Small intestine (tissue), 7 donors: Measurements from ENCODE around the gene GHDC. TPM values are rescaled to one million over a fixed set of nuclear protein-coding genes. Genes with fewer than 3 reads are reported as not detected.
A peak's percentile ranks its signal among the peaks of the same experiment; 100 is the strongest.
"Not testable (repeated sequence)": the region's sequence is repeated elsewhere in the genome, so short reads cannot be mapped to it uniquely, and the experiment has no call there.

Experiments used
- DNase-seq, 2 donors: peaks; one replicate each; pipeline versions ENCODE4 v3.0.0 to v3.0.0-alpha.2; 2013
- FAIRE-seq: peaks from 2 replicates; lab custom pipeline; 2012; peaks lifted over from hg19 to GRCh38; lab: Jason Lieb, UNC
- H3K27ac ChIP-seq, 3 donors: one replicate each; pipeline ENCODE4 v1.5.1; 2013; ENCODE audit warnings: low read length in 2 of 3, mild to moderate bottlenecking in 2 of 3, control low read depth in 1 of 3, inconsistent platforms in 1 of 3, low read depth in 1 of 3, moderate library complexity in 1 of 3
- H3K27me3 ChIP-seq, 3 donors: one replicate each; pipeline ENCODE4 v1.6.1; 2013; ENCODE audit warnings: low read length in 3 of 3, inconsistent platforms in 1 of 3; ENCODE audit not compliant: control insufficient read depth in 3 of 3, insufficient read depth in 3 of 3
- H3K36me3 ChIP-seq, 3 donors: one replicate each; pipeline ENCODE4 v1.6.1; 2013; ENCODE audit warnings: low read length in 3 of 3, inconsistent platforms in 1 of 3, low read depth in 1 of 3, mild to moderate bottlenecking in 1 of 3, moderate library complexity in 1 of 3; ENCODE audit not compliant: control insufficient read depth in 3 of 3, insufficient read depth in 2 of 3
- H3K4me1 ChIP-seq, 3 donors: one replicate each; pipeline ENCODE4 v1.6.1; 2013; ENCODE audit warnings: low read length in 2 of 3, inconsistent platforms in 1 of 3, low read depth in 1 of 3, mild to moderate bottlenecking in 1 of 3, moderate library complexity in 1 of 3; ENCODE audit not compliant: control insufficient read depth in 3 of 3, insufficient read depth in 2 of 3
- H3K4me3 ChIP-seq, 3 donors: one replicate each; pipeline ENCODE4 v1.5.1; 2013; ENCODE audit warnings: low read length in 3 of 3, control low read depth in 1 of 3, inconsistent platforms in 1 of 3, low read depth in 1 of 3, mild to moderate bottlenecking in 1 of 3, moderate library complexity in 1 of 3
- H3K9me3 ChIP-seq, 2 donors: one replicate each; pipeline ENCODE4 v1.6.1; 2013; ENCODE audit warnings: low read depth in 1 of 2, low read length in 1 of 2; ENCODE audit not compliant: control insufficient read depth in 2 of 2, insufficient read depth in 1 of 2
- WGBS, 3 donors: extraction: QIAGEN DNeasy Blood & Tissue Kit; methylation state at CpG; one replicate each; pipeline ENCODE4 v1.1.7; 2013; 5-methylcytosine and 5-hydroxymethylcytosine counted together
- polyA plus RNA-seq, 4 donors: library from polyadenylated mRNA; stranded (reverse) in 3 of 4; unstranded in 1 of 4; fragments of 200-250 nt in 3 of 4; fragments of 120-200 nt in 1 of 4; gene quantifications; one replicate each; pipeline versions ENCODE4 v1.2.1 to v1.2.3, GENCODE V29; 2013
- donor health status: healthy with polysubstance abuse.
- donor health status: control.
- donor health status: control.
- donor health status: Bipolar disorder and iron deficiency.
- donor health status: healthy.

Gene GHDC
- polyA plus RNA-seq, 4 donors: 10.5 to 35.1 (median 20.3) TPM

DNA sequence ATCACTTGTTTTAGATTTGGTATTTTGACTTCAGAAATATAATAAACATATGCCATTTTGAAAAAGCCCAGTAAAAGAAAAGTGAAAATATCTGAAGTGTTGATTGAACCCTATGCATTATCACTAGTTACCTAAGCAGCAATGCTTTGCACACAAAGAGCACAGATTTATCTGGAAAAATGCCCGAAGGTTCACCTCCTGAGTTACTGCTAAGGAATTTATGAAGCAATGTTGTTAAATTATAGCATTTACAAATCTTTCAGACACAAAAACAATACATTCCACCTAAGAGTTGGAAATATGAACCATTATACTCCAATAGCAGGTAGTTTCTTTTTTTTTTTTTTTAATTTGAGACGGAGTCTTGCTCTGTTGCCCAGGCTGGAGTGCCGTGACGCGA lies 38.9 kb upstream of the GHDC start:
- WGBS, 3 donors: 92 to 95% (median 94%) methylated on average over 5 of the region's 5 CpGs
- FAIRE-seq: no peak

GRCh38 chr17:42230225-42230624 lies 35.9 kb upstream of the GHDC start:
- WGBS, 3 donors: 80 to 87% (median 82%) methylated on average over 5 of the region's 5 CpGs
- DNase-seq (no peak), FAIRE-seq (no peak)
- Histone ChIP-seq H3K27ac (no peak overlapping the region), H3K4me3 (no peak overlapping the region), H3K27me3 (no peaks in the 10 kb centered on the region), H3K4me1 (no peaks in the 10 kb centered on the region), H3K9me3 (no peaks in the 10 kb centered on the region), H3K36me3 (peaks cover 0 to 23% (median 0%) of the 10 kb centered on the region in 3 donors)

More for the DNA sequence above, 38.9 kb upstream of the GHDC start:
- Histone ChIP-seq H3K27ac (no peak overlapping the region), H3K4me1 (no peaks in the 10 kb centered on the region), H3K36me3 (peaks cover 0 to 16% (median 0%) of the 10 kb centered on the region in 3 donors), H3K4me3 (no peak overlapping the region), H3K9me3 (no peaks in the 10 kb centered on the region), H3K27me3 (no peaks in the 10 kb centered on the region)
- DNase-seq: no peak

DNA sequence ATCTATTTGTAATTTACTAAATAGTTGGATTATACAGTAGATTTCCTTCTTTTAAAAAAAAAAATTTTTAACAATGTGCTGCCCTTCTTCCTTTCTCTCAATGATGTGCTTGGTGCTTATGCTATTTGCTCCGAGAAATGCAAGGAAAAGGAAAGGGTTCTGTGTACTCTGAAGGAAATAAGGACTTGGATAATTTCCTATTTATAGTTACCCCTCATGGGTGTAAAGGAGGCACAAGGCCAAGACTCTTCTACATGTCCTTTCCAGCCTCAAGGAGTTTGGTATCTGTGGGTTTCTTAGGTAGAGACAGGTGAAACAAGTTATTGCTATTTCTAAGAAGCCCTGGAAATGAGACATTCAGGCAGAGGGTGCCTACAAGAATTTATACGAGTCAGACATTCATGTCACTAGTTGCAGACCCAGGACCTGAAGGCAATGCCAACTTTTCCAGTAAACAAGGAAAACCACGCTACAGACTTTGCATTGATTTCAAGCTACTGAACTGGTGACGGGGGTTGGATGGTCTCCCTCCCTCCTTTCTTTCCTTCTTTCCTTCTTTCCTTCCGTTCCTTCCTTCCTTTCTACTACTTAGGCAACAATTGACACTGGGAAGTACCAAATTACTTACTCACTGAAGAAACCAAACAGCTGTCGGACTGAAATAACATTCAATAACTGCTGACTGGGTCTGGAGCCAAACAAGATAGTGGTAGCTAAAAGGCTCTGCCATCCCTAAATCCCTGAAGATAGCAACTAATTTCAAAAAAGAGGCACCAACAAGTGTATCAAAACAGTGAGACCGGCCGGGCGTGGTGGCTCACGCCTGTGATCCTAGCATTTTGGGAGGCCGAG lies 33.8 kb upstream of the GHDC start:
- Histone ChIP-seq H3K27ac (peak overlapping the region in 1 of 3 donors; percentile 11), H3K4me3 (no peak overlapping the region)

GRCh38 chr17:42225646-42226045 lies 31.4 kb upstream of the GHDC start:
- no peaks in the 10 kb centered on the region for H3K4me1 ChIP-seq
- WGBS, 3 donors: 90 to 93% (median 93%) methylated on average over 5 of the region's 5 CpGs
- no peak overlapping the region for H3K27ac ChIP-seq
- DNase-seq: no peak
- peaks cover 0 to 57% (median 7%) of the 10 kb centered on the region in 3 donors for H3K36me3 ChIP-seq
- no peak for FAIRE-seq
- H3K9me3 ChIP-seq: no peaks in the 10 kb centered on the region
- no peak overlapping the region for H3K4me3 ChIP-seq
- no peaks in the 10 kb centered on the region for H3K27me3 ChIP-seq

More for the DNA sequence above, 33.8 kb upstream of the GHDC start:
- no peaks in the 10 kb centered on the region for H3K4me1 ChIP-seq
- DNase-seq (no peak), FAIRE-seq (no peak)
- H3K36me3 ChIP-seq: peaks cover 0 to 42% (median 3%) of the 10 kb centered on the region in 3 donors
- H3K27me3 ChIP-seq: no peaks in the 10 kb centered on the region
- H3K9me3 ChIP-seq: no peaks in the 10 kb centered on the region
- WGBS, 3 donors: 73 to 91% (median 85%) methylated on average over 11 of the region's 11 CpGs

DNA sequence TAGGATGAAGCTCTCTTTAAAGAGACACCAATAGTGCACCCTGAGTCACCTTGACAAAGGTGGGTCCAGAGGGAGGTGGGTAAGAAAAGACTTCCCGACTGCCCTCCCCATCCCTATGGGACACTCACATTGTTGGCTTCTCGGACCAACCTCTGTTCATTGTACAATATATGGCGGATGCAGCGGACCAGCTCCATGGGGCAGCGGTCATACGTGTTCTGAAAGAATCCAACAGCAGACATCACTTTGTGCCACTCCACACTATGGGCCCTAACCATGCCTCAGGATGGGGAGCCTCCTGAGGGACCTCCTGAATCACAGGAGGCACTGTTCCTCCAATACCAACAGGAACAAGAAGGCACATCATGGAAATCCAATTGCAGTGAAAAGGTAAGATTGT lies 30.4 kb upstream of the GHDC start:
- no peak for DNase-seq
- no peak overlapping the region for H3K27ac ChIP-seq
- no peak for FAIRE-seq
- H3K4me3 ChIP-seq: no peak overlapping the region
- H3K9me3 ChIP-seq: no peaks in the 10 kb centered on the region
- H3K27me3 ChIP-seq: no peaks in the 10 kb centered on the region
- H3K36me3 ChIP-seq: peaks cover 0 to 66% (median 7%) of the 10 kb centered on the region in 3 donors
- H3K4me1 ChIP-seq: no peaks in the 10 kb centered on the region
- 95 to 97% (median 96%) methylated on average over 6 of the region's 6 CpGs for WGBS, 3 donors

DNA sequence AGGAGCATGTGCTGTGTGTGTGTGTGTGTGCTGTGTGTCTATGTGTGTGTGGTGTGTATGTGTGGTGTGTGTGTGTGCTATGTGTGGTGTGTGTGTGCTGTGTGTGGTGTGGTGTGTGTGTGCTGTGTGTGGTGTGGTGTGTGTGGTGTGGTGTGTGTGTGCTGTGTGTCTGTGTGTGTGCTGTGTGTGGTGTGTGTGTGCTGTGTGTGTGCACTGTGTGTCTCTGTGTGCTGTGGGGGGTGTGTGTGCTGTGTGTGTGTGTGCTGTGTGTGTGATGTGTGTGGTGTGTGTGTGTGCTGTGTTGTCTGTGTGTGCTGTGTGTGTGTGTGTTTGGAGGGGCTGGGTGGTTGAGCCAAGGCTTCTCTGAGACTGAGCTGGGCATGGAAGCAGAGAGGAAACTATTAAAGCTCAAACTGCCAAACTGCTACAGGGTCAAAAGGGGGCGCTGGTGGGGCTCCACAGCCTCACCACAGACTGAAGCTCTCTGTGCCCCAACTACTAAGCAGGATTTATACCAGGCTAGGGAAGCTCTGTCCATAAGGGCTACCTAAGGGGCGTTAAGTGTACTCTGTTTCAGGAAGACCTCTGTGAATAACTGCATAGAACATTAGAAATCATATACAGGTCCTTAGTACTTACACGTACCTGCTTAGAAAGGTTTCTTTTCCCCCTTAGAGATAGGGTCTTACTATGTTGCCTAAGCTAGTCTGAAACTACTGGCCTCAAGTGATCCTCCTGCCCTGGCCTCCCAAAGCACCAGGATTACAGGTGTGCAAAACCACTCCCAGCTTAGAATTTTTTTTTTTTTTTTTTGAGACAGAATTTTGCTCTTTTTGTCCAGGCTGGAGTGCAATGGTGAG lies 27.8 kb upstream of the GHDC start:
- WGBS, 3 donors: 54 to 56% (median 54%) methylated on average over 3 of the region's 3 CpGs
- H3K36me3 ChIP-seq: peaks cover 8 to 70% (median 11%) of the 10 kb centered on the region in 3 donors
- FAIRE-seq: no peak

GRCh38 chr17:42219280-42219679 lies 25.0 kb upstream of the GHDC start:
- not testable (repeated sequence) for H3K27me3 ChIP-seq, FAIRE-seq, H3K27ac ChIP-seq, H3K4me3 ChIP-seq, H3K4me1 ChIP-seq, DNase-seq, H3K9me3 ChIP-seq
- 94% methylated on average over 2 of the region's 17 CpGs; no CpG with 5 or more reads in 2 of the 3 donors for WGBS, 3 donors
- peaks cover 10 to 79% (median 11%) of the 10 kb centered on the region in 3 donors for H3K36me3 ChIP-seq

More for the DNA sequence above, 27.8 kb upstream of the GHDC start:
- no peaks in the 10 kb centered on the region for H3K27me3 ChIP-seq
- H3K4me1 ChIP-seq: no peaks in the 10 kb centered on the region
- no peak overlapping the region for H3K4me3 ChIP-seq
- DNase-seq: peak; percentile 47 to 70
- H3K9me3 ChIP-seq: no peaks in the 10 kb centered on the region
- H3K27ac ChIP-seq: no peak overlapping the region

DNA sequence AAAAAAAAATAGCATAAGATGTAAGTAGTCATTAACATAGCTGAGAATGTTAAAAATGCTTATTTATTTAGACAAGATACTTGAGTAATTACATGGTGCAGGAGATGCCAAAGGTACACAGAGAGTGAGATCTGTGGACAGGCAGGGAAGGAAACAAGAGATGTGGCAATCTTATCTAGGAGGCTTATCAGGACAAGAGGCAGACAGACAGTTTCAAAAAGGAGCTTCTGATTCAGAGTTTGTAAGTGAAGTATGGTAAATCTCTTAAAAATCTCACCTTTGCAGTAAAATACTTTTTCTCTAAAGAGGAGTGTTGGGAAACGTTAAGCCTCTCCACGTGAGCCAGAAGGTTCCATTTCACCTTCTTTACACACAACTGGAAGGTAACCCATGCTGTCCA lies 19.9 kb upstream of the GHDC start:
- Histone ChIP-seq H3K27me3 (no peaks in the 10 kb centered on the region), H3K9me3 (no peaks in the 10 kb centered on the region), H3K4me1 (no peaks in the 10 kb centered on the region), H3K27ac (no peak overlapping the region), H3K4me3 (no peak overlapping the region), H3K36me3 (peaks cover 5 to 76% (median 16%) of the 10 kb centered on the region in 3 donors)
- DNase-seq (no peak), FAIRE-seq (no peak)
- 81 to 88% (median 83%) methylated on average over 2 of the region's 2 CpGs for WGBS, 3 donors
